SK-N-SH treated with all-trans-retinoic acid at 6 μM for 48 hours (cell line): Measurements from ENCODE around the gene SF3B6.

Experiments
- ARNTL ChIP-seq: fragments of 450-650 bp; formaldehyde crosslinking; IDR thresholded peaks from 2 replicates; pipeline ENCODE4 v1.5.0; 2020; ENCODE audit warnings: low read depth, mild to moderate bottlenecking, moderate library complexity, borderline replicate concordance
- CREB5 ChIP-seq: fragments of 250-450 bp; sonication (Bioruptor Pico); IDR thresholded peaks from 2 replicates; pipeline ENCODE4 v1.5.1; 2020; ENCODE audit warnings: low read depth, mild to moderate bottlenecking, moderate library complexity
- CSDC2 ChIP-seq: fragments of 250-450 bp; sonication (Bioruptor Pico); IDR thresholded peaks from 2 replicates; pipeline ENCODE4 v1.5.0; 2020; ENCODE audit warnings: mild to moderate bottlenecking, moderate library complexity
- GLIS3 ChIP-seq: fragments of 250-450 bp; sonication (Bioruptor Pico); IDR thresholded peaks from 2 replicates; pipeline ENCODE4 v1.5.0; 2020; ENCODE audit warnings: mild to moderate bottlenecking, moderate library complexity
- ISL1 ChIP-seq: fragments of 250-450 bp; sonication (Bioruptor Pico); IDR thresholded peaks from 2 replicates; pipeline ENCODE4 v2.1.2; 2022; ENCODE audit warnings: mild to moderate bottlenecking, moderate library complexity
- OSR1 ChIP-seq: fragments of 250-450 bp; sonication (Bioruptor Pico); IDR thresholded peaks from 2 replicates; pipeline ENCODE4 v1.8.0; 2022; ENCODE audit warnings: moderate library complexity, mild to moderate bottlenecking, inconsistent platforms
- PATZ1 ChIP-seq: fragments of 250-450 bp; sonication (Bioruptor Pico); IDR thresholded peaks from 2 replicates; pipeline ENCODE4 v1.8.0; 2020; ENCODE audit warnings: mild to moderate bottlenecking, moderate library complexity, borderline replicate concordance
- PPARA ChIP-seq: fragments of 250-450 bp; sonication (Bioruptor Pico); IDR thresholded peaks from 2 replicates; pipeline ENCODE4 v1.5.0; 2020; ENCODE audit warnings: mild to moderate bottlenecking, borderline replicate concordance
- RARB ChIP-seq: fragments of 250-450 bp; sonication (Bioruptor Pico); IDR thresholded peaks from 2 replicates; pipeline ENCODE4 v1.8.0; 2021; ENCODE audit warnings: mild to moderate bottlenecking, moderate library complexity
- TCF4 ChIP-seq: fragments of 250-450 bp; sonication (Bioruptor Pico); IDR thresholded peaks from 2 replicates; pipeline ENCODE4 v1.8.0; 2021; ENCODE audit warnings: mild to moderate bottlenecking, moderate library complexity, borderline replicate concordance
- ZFP3 ChIP-seq: fragments of 250-450 bp; sonication (Bioruptor Pico); IDR thresholded peaks from 2 replicates; pipeline ENCODE4 v1.5.0; 2020; ENCODE audit warnings: mild to moderate bottlenecking, moderate library complexity
- ZNF70 ChIP-seq: fragments of 450-650 bp; formaldehyde crosslinking; IDR thresholded peaks from 2 replicates; pipeline ENCODE4 v1.5.0; 2020; ENCODE audit warnings: mild to moderate bottlenecking, moderate library complexity
- TF ChIP-seq, protein P1 (sequence below): fragments of 250-450 bp; sonication (Bioruptor Pico); IDR thresholded peaks from 2 replicates; pipeline ENCODE4 v1.5.0; 2020; ENCODE audit warnings: mild to moderate bottlenecking, moderate library complexity
- TF ChIP-seq, protein P2 (sequence below): fragments of 250-450 bp; sonication (Bioruptor Pico); IDR thresholded peaks from 2 replicates; pipeline ENCODE4 v1.5.1; 2021; ENCODE audit warnings: mild to moderate bottlenecking, moderate library complexity

GRCh38 chr2:24046930-24047702 is 29.0 kb downstream of the SF3B6 start, which contains the start of gene WDCP:
- TF ChIP-seq ZFP3 (CRISPR knock-in tag) (no peak), ISL1 (CRISPR knock-in tag) (no peak), ARNTL (no peak), PPARA (CRISPR knock-in tag) (no peak), PATZ1 (CRISPR knock-in tag) (no peak), RARB (CRISPR knock-in tag) (no peak), CREB5 (CRISPR knock-in tag) (no peak), ZNF70 (CRISPR knock-in tag) (no peak), GLIS3 (CRISPR knock-in tag) (no peak), CSDC2 (CRISPR knock-in tag) (no peak), TCF4 (CRISPR knock-in tag) (no peak), OSR1 (no peak)
- TF ChIP-seq, protein P1, sequence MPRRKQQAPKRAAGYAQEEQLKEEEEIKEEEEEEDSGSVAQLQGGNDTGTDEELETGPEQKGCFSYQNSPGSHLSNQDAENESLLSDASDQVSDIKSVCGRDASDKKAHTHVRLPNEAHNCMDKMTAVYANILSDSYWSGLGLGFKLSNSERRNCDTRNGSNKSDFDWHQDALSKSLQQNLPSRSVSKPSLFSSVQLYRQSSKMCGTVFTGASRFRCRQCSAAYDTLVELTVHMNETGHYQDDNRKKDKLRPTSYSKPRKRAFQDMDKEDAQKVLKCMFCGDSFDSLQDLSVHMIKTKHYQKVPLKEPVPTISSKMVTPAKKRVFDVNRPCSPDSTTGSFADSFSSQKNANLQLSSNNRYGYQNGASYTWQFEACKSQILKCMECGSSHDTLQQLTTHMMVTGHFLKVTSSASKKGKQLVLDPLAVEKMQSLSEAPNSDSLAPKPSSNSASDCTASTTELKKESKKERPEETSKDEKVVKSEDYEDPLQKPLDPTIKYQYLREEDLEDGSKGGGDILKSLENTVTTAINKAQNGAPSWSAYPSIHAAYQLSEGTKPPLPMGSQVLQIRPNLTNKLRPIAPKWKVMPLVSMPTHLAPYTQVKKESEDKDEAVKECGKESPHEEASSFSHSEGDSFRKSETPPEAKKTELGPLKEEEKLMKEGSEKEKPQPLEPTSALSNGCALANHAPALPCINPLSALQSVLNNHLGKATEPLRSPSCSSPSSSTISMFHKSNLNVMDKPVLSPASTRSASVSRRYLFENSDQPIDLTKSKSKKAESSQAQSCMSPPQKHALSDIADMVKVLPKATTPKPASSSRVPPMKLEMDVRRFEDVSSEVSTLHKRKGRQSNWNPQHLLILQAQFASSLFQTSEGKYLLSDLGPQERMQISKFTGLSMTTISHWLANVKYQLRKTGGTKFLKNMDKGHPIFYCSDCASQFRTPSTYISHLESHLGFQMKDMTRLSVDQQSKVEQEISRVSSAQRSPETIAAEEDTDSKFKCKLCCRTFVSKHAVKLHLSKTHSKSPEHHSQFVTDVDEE (CRISPR knock-in tag), result no peak
- TF ChIP-seq, protein P2, sequence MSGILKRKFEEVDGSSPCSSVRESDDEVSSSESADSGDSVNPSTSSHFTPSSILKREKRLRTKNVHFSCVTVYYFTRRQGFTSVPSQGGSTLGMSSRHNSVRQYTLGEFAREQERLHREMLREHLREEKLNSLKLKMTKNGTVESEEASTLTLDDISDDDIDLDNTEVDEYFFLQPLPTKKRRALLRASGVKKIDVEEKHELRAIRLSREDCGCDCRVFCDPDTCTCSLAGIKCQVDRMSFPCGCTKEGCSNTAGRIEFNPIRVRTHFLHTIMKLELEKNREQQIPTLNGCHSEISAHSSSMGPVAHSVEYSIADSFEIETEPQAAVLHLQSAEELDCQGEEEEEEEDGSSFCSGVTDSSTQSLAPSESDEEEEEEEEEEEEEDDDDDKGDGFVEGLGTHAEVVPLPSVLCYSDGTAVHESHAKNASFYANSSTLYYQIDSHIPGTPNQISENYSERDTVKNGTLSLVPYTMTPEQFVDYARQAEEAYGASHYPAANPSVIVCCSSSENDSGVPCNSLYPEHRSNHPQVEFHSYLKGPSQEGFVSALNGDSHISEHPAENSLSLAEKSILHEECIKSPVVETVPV (CRISPR knock-in tag), result no peak
